Transverse colon (tissue), 3 donors: Measurements from ENCODE around the gene LPCAT2.

Source experiments
- CTCF ChIP-seq, 5 experiments: fragments of 200-600 bp in 3 of 5; fragments of 450-650 bp in 2 of 5; sonication (generic) in 3 of 5; IDR thresholded peaks; 1 replicate in 2 of 5; 2 replicates in 3 of 5; pipeline ENCODE4 v1.5.1; 2016 to 2017; ENCODE audit warnings: antibody characterized with exemption in 5 of 5, inconsistent platforms in 3 of 5, mild to moderate bottlenecking in 2 of 5, moderate library complexity in 1 of 5
- EP300 ChIP-seq: sonication (generic); formaldehyde crosslinking; IDR thresholded peaks from one replicate; pipeline ENCODE4 v1.6.1; 2017; ENCODE audit warnings: antibody characterized with exemption, low read depth

GRCh38 chr16:55565086-55565485, 56.2 kb downstream of the LPCAT2 start:
- no peak for TF ChIP-seq CTCF (IDR thresholded peaks at IDR 0.05)
- TF ChIP-seq EP300: no peak
